PC-9 (cell line): ENCODE measurements around the gene CNTNAP5.

ENCODE experiments used
- EZH2 ChIP-seq: fragments of 200-600 bp; sonication (generic); IDR thresholded peaks from 2 replicates; pipeline ENCODE4 v1.8.0; 2017; ENCODE audit warnings: antibody characterized with exemption, low read depth
- TF ChIP-seq, protein P1 (sequence below): fragments of 200-600 bp; sonication (generic); conservative IDR thresholded peaks from 2 replicates; pipeline ENCODE4 v1.6.1; 2017; ENCODE audit warnings: mixed run types, antibody characterized with exemption, mild to moderate bottlenecking, moderate library complexity

DNA sequence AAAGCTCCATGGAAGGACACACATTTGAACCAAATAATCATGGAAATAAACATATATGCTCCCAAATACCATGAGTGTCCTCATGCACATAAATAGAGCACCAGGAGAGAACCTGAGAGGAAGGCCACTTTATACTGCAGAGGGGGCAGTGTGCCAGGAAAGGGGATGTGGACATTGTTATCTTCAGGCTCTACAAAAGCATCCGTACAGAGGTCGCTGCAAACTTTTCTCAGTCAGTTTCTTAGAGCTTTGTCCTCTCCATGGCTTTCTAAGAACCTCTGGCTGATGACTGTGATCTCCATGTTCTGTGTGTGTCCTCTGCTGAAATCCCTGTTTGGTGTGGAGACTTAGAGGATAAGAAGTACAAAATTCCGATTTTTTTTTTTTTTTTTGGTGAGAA lies 515.7 kb downstream of the CNTNAP5 start:
- TF ChIP-seq, protein P1, sequence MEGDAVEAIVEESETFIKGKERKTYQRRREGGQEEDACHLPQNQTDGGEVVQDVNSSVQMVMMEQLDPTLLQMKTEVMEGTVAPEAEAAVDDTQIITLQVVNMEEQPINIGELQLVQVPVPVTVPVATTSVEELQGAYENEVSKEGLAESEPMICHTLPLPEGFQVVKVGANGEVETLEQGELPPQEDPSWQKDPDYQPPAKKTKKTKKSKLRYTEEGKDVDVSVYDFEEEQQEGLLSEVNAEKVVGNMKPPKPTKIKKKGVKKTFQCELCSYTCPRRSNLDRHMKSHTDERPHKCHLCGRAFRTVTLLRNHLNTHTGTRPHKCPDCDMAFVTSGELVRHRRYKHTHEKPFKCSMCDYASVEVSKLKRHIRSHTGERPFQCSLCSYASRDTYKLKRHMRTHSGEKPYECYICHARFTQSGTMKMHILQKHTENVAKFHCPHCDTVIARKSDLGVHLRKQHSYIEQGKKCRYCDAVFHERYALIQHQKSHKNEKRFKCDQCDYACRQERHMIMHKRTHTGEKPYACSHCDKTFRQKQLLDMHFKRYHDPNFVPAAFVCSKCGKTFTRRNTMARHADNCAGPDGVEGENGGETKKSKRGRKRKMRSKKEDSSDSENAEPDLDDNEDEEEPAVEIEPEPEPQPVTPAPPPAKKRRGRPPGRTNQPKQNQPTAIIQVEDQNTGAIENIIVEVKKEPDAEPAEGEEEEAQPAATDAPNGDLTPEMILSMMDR: no peak
- no peak for TF ChIP-seq EZH2
